Skin of body (tissue), 2 donors: Measurements from ENCODE around the gene TMEM255B. TPM values are rescaled to one million over a fixed set of nuclear protein-coding genes. Genes with fewer than 3 reads are reported as not detected.
"Not testable (repeated sequence)": the region's sequence is repeated elsewhere in the genome, so short reads cannot be mapped to it uniquely, and the experiment has no call there.

ENCODE experiments used
- DNase-seq: peaks from one replicate; lab custom pipeline; 2025; lab: John Stamatoyannopoulos, UW
- total RNA-seq: library from RNA; depleted of rRNA; stranded (reverse); fragments of >200 nt; gene quantifications from one replicate; pipeline ENCODE4 v1.2.3, GENCODE V29; 2014

Gene TMEM255B
- total RNA-seq, 1 donor from 2014 or later = 1.7 TPM

DNA sequence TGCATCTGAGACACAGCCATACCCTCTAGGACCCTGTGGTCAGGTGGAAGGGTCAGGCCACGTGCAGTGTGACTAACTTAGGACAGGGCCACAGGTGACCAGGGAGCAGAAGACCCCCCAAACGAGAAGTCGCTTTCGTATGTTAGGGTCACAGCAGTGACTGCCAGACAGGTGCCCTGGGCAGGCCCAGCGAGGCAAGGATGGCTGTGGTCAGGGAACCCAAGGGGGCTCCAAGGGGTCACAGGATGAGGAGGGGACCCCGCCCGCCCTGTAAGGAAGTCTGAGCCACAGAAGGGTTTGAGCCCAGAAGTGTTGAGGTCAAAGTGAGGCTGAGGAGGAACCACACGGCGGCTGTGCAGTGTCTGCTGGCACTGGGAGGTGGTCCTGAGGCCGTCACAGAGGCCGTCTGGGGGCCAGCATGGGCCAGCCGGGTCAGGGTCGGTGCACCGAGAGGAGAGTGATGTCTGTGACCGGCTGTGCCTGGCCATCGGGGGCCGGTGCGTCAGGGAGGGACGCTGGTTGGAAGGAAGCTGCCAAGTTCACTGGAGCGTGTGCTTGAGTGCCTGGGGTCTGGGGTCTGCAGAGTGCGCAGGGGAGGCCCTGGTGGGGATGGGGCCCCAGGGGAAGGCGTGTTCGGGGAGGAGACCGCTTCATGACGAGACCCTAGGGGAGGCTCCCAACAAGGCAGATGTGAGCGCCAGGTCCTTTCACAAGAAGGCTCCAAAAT is 24.8 kb upstream of the TMEM255B start:
- no peak for DNase-seq

DNA sequence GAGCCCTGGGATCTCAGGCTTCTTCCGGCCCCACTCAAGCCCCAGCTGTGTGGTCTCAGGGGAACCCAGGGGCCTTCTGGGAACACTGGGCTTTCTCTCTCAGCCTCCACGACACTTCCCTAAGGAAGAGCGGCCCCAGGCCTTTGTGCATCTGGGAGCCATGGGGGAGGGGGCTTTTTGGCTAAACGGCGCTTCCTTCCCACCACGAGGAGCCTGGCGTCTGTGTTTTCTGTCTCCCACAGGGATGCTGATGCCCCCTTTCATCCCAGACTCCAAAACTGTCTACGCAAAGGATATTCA is 24.2 kb upstream of the TMEM255B start:
- DNase-seq = no peak

DNA sequence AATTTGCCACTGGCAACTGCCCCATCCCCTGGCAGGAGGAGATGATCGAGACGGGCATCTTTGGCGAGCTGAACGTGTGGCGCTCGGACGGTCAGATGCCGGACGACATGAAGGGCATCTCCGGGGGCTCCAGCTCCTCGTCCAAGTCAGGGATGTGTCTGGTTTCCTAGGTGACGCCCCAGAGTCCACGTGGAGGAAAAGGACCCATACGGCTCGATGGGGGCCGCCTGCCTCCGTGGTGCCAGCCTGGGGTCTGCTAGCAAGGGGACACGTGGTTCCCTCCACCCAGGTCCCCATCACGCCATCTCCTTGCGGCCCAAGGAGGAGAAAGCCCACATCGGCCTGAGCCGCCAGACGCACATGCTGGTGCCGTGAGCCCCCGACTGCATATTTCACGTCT is 23.8 kb upstream of the TMEM255B start:
- DNase-seq = no peak

DNA sequence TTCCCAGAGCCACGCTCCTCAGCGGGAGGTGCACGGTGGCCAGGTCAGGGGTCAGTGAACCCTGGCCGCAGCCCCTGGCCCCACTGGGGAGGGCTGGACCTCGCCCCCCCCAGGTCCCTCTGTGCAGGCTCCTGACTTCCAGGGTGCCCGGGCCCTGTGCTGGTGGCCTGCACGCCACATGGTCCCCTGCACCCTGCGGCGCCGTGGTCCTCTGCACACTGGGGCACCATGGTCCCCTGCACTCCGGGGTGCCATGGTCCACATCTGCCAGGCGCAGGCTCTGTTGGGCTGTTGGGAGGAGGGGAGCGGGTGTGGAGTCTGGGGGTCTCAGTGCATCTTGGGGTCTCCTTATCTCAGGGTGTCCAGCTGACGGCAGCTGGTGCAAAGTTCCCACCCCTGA is 23.3 kb upstream of the TMEM255B start:
- no peak for DNase-seq

DNA sequence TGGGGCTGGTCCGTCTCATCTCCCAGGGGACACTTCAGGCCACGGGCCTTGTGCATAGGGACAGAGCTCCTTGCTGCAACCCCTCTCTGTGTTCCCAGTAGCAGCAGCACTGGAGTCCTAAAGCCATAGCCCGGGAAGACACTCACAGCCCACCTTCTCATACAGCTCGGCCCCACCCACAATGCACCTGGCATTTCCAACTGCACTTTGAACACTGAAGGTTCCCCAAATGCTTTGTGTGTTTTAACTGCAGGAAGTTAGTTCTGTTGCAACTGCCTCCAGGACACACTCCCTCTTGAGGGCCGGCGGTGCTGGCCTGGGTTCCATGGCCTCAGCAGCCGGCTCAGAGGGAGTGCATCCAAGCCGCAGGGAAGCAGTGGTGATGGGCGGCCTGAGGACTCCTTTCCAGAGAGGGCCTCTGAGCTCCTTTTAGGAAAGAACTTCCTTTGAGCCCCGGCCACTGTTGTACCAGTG is 22.7 kb upstream of the TMEM255B start:
- DNase-seq = no peak

DNA sequence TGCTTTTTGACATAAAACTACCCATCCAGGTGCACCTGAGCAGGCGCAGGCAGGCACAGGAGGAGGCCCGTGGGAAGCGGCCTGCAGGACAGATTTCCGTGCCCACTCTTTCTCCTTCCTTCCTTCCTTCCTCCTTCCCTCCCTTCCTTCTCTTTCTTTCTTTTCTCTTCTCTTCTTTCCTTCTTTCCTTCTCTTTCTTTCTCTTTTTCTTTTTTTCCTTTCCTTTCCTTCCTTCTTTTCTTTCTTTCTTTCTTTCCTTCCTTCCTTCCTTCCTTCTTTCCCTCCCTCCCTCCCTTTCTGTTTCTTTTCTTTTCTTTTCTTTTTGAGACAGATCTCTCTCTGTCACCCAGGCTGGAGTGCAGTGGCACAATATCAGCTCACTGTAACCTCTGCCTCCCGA is 21.2 kb upstream of the TMEM255B start:
- no peak for DNase-seq

DNA sequence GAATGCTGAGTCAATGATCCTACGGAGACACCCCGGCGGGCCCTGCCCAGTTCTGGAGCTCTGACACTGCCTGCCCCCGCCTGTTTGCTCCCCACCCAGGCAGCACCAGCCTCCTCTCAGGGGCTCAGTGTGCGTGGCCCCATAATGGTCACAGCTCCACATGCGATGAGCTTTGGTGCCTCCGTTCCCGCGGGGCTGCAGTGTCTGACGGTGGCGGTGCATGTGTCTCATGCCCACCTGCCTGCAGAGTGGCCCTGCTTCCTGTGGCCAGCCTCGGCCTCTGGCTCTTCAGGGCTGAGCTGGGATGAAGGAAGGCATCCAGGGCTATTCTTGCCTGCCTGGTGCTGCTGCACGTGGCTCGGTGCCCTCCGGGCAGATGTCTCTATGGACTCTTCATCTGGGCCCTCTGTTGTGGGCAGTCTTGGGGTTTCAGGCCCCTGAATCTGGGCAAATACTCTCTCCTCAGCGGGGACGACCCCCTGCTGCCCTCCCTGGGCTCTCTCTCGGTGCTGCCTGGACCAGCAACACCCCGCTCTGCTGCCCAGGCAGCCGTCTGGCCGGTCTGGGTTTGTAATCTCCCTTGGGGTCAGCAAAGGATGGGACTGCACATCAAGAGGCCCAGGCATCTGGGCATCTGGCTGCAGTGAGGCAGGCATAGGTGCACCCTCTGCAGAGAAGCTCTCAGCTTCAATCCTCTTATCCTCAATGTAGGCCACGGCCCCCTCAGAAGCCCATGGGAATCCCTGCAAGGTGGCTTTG is 19.3 kb upstream of the TMEM255B start:
- DNase-seq = no peak

DNA sequence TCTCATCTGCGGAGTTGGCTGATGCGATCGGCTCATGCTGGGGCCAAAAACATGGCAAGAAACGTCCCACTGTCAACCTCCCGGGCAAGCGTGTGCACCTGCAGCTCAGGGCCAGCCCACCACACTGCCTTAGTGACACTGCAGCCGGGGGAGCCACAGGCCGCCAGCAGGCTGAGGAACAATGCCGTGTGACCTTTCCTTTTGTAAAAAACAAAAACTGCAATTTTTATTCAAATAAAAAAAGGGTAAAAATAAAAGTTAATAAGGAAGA is 18.8 kb upstream of the TMEM255B start:
- no peak for DNase-seq

DNA sequence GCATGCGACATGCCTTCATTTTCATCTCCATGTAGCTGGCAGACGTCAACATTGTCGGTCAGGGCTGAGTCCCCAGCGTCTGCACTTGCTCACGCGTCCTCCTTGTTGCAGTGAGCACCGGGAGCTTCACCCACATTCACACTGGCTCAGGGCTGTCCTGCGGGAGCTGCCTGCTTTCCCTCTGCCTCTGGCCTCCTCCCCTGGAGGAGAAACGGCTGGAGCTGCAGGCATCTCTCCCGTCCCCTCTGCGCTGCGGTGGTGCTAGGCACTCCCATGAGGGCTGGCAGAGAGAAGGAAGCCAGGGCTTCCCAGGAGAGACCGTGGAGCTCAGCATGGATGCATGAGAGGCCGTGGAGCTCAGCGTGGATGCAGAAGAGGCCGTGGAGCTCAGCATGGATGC is 18.4 kb upstream of the TMEM255B start:
- DNase-seq = no peak

DNA sequence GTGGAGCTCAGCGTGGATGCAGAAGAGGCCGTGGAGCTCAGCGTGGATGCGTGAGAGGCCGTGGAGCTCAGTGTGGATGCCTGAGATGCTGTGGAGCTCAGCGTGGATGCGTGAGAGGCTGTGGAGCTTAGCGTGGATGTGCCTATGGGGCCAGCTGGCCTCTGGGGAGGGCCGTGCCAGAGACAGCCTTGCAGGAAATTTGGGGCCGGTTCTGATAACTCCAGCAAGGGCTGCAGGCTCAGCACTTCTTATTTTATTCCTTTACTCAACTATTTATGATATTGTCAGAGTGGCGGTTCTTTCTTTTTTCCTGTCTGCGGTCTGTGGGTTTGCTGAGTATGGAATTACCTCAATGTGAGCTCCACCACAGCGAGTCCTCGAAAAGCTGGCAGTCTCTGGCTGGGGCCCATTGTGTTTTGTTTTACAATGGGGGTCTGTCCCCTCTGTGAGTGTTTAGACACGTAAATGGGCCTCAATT is 17.8 kb upstream of the TMEM255B start:
- no peak for DNase-seq

DNA sequence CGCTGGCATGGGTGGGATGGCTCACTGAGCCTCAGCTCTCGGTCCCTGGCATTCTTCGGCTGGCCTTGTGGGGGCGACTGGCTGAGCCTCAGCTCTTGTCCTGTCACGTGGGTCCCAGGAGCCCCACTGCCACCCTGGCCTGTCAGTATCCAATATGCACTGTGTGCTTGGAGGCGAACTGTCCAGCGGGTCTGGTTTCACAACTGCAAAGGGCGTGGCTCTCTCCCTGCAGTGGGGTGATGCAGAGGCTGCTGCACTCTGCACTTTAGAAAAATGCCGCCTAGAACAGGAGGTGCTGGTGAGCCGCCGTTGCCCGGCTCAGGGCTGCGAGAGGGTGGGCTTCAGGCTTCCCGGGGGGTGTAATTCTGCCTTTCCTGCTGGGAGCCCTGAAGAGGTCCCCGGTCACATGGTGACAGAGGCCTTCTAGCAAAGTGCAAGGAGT is 17.0 kb upstream of the TMEM255B start:
- no peak for DNase-seq

DNA sequence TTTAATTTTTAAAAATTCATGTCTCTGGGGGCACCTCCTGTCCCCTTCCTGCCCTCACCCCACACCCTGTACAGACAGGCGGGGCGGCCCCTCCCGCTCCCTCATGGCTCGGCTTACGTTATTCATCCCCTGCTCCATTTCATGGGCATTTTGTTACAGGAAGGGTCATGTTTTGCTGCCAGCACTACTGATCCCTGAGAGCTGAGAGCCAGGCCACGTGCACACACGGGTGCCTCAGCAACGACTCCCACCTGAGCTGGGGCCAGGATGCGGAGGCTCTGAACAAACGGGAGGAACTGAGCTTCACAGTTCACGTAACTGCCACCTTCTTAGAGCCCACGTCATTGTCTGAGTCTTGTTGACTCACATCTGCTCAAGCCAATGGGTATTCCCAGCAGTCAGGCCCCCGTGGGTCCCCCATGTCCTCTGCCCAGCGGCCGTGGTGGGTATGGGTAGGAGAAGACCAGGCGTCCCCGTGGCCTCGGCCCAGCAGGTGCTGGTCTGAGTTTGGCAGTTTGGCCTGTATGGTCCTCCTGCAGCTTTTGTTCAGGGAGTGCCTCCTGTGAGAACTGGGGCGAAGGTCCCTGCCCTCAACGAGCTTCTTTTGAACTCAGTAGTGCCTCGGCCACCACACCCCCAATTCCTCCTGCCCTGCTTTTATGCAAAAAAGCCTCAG is 16.4 kb upstream of the TMEM255B start:
- no peak for DNase-seq

DNA sequence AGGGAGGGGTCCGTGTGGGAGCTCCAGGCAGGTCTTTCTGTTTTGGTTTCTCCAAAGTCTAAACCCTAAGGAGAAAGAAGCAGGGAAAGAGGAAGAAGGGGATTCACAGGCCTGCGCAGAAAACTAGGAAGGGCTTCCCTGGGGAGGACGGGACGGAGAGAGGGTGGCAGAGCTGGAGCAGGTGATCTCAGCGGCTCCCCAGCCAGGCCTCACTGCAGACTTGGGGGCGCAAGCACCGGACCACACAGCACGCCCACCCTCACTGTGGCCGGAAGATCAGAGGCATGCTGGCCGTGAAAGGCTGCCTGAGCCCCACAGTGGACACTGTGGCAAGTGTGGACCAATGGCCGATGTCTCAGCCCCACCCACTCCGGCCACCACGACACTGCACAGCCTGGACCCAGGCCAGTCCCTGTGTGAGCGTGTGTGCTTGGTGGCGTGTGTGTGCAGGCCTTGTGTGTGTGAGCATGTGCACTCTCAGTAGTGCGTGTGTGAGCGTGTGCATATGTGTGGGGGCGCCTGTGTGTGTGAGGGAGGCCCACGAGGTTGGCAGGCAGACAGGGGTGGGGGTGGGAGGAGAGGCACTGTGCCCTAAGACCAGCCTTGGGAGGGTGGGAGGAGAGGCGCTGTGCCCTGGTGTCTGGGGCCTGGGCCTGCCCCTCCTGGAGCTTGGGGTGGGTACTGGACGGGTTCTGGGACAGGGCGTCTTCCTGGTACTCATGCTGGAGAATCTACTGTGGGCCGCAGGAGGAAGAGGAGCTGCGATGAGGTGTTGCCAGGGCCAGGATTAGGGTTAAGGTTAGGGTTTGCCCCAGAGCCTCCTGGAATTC is 15.4 kb upstream of the TMEM255B start:
- DNase-seq = no peak

DNA sequence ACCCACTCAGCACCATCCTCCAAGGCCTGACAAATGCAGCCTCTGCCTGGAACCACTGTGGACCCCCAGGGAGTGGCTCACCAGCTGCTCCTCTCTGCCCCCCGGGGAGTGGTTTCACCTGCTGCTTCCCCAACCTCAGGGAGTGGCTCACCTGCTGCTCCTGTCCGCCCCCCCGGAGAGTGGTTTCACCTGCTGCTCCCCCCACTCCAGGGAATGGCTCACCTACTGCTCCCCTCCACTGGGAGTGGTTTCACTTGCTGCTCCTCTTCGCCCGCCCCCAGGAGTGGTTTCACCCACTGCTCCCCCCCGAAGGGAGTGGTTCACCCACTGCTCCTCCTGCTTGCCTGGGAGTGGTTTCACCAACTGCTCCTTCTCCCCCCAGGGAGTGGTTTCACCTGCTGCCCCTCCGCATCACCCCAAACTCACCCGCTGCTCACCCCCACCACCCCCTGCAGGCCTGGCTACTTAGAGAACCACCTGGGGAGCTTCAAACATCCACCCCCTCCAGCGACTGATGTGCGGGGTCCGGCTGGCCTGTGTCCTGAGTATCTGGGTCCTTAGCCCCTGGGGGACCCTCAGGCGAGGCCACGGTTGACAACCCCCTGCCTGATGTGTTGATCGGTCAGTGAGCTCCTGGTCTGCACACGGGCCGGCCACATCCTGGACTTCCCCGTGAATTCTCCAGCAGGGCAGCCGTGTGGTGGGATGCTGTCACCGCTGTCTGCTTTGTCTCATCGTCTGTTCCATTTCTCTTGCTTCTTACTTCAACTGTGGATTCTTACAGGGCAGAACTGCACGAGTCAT is 14.6 kb upstream of the TMEM255B start:
- no peak for DNase-seq

DNA sequence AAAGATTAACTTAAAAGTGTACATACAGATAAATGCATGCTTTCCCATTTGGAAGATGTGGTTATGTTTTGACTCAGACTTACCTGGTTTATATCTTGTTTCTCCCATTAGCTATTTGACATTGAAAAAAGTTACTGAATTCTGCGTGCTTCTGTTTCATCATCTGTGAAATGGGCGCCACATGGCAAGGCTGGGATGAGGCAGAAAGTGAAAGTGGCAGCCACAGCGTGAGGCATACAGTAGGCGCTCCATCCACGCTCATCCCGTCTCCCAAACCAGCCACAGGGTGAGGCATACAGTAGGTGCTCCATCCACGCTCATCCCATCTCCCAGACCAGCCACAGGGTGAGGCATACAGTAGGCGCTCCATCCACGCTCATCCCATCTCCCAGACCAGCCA is 14.0 kb upstream of the TMEM255B start:
- no peak for DNase-seq

DNA sequence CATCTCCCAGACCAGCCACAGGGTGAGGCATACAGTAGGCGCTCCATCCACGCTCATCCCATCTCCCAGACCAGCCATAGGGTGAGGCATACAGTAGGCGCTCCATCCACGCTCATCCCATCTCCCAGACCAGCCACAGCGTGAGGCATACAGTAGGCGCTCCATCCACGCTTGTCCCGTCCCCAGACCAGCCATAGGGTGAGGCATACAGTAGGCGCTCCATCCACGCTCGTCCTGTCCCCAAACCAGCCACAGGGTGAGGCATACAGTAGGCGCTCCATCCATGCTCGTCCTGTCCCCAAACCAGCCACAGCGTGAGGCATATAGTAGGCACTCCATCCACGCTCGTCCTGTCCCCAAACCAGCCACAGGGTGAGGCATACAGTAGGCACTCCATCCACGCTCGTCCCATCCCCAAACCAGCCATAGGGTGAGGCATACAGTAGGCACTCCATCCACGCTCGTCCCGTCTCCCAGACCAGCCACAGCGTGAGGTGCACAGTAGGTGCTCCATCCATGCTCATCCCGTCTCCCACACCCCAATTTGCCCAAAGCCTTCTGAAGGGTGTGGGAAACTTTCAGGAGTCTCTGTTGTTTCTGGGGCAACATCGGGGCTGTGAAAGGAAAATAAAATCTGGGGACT is 13.4 kb upstream of the TMEM255B start:
- DNase-seq = not testable (repeated sequence)

DNA sequence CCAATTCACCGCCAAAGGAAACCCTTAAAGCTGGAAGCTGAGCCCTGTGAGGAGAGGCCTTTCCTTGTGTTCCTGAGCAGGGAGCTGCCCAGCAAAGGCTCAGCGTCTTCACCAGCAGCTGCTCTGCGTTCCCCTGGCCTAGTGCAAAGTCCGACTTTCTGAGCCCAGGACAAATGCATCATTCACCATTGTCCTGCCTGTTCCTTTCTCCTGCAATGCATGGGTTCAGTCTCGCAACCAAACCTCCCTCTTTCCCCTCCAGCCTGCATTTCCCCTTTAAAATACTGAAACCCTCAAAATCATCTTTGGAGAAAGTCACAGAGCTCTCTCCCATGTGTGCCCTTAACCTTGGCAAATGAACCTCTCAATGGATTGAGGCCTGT is 12.9 kb upstream of the TMEM255B start:
- DNase-seq = no peak

DNA sequence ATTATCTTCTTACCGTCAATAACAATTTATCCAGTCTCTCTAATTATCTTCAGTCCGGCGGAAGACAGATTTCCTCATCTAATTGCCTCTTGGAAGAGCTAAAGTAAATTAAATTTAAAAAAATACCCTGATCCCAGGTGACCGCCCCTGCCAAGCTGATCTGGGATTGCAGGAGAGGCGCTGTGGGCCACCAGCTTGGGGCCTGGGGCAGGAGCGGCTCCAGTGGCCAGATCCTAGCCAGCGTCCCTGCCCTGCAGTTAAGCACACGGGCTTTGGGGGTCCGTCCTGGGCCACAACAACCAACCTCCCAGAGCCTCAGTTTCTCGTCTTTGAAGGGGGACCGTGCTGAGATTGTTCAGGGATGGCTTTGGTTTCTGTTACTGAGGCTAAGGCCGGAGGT is 12.4 kb upstream of the TMEM255B start:
- no peak for DNase-seq

DNA sequence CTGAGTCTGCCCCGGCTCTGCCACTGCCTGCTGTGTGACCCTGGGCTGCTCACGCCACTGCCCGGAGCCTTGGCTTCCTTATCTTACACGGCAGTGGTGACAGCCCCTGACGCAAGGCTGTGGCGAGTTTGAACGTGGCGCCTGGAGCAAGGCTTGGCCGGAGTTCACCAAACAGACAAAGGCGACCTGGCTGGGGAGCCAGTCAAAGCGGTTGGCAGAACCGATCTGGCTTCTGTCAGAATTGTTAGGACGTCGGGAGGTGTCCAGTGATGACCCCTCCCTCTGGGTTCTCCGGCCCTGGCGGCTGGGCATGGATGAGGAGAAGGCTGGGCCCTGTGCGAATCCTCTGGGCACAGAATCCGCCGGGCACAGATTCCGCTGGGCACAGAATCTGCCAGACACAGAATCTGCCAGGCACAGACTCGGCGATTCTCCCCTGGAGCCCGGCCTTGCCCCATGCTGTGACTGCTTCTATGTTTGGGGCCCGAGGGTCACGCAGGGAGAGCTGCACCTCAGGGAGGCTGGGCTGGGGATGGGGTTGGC is 11.7 kb upstream of the TMEM255B start:
- DNase-seq = no peak
